ENCODE measurements around the gene ATG16L2.

ATG16L2 gene

DNA sequence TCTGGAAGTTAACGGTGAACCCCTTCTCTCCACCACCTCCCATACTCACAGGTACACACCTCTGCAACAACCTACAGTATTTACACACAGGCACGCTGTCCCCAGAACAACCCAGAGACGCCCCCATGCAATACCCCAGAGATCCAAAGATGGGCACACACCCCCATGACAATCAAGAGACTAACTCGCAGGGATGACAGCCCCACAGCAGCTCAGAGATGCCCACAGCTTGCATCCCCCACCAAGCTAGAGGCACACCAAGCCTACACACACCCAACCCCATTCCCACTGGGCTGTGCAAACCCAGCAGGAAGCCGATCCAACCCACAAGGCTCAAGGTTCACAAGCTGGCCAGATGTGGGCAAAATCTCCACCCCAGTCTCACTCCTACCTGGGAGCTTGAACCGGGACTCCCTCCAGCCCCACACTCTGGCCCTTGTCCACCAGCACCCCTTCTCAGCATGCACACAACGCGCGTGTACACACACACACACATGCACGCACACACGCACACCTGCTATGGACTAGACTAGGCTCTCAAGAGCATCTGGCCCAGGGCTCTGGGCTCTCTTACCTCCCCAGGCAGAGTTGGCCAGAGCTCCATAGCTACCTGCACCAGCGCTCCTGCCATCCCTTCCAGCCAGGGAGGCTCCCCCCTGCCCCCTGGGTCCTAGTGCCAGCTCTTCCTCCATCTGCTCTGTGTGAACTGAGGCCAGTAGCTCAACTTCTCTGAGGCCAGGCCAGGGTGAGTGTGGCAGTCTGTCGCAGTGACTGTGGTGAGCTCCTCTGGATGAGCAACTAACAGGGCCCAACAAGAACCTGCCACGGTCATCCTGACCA, 31.9 kb upstream of the ATG16L2 start:
- Histone ChIP-seq H3K9me3 (ENCODE audit: control insufficient read depth, insufficient read depth, low read length) (no peaks in the 10 kb centered on the region), H3K36me3 (ENCODE audit: control insufficient read depth, low read length) (no peaks in the 10 kb centered on the region), H3K79me2 (ENCODE audit: control insufficient read depth, low read length) (no peaks in the 10 kb centered on the region), H3K9me2 (replicated peaks; ENCODE audit: control insufficient read depth, low read length) (no peaks in the 10 kb centered on the region), H3K4me3 (ENCODE audit: low read length) (peak overlapping the region; percentile 45), H4K20me1 (ENCODE audit: control insufficient read depth, insufficient read depth, low read depth, low read length) (no peaks in the 10 kb centered on the region; the same call in 1 of the 2 replicates), H3K27ac (ENCODE audit: low read depth, low read length) (no peak overlapping the region), H3K4me1 (ENCODE audit: control insufficient read depth, low read length) (peaks cover 14% of the 10 kb centered on the region), H3K27me3 (ENCODE audit: control insufficient read depth, low read length) (peaks cover 21% of the 10 kb centered on the region), H3K4me2 (ENCODE audit: low read length) (peak overlapping the region; percentile 55), H3F3A (ENCODE audit: control insufficient read depth, insufficient read depth) (no peaks in the 10 kb centered on the region)
- no peak for TF ChIP-seq EZH2phosphoT487 (IDR thresholded peaks at IDR 0.05; ENCODE audit: borderline replicate concordance, low read length)
- TF ChIP-seq, protein P1, sequence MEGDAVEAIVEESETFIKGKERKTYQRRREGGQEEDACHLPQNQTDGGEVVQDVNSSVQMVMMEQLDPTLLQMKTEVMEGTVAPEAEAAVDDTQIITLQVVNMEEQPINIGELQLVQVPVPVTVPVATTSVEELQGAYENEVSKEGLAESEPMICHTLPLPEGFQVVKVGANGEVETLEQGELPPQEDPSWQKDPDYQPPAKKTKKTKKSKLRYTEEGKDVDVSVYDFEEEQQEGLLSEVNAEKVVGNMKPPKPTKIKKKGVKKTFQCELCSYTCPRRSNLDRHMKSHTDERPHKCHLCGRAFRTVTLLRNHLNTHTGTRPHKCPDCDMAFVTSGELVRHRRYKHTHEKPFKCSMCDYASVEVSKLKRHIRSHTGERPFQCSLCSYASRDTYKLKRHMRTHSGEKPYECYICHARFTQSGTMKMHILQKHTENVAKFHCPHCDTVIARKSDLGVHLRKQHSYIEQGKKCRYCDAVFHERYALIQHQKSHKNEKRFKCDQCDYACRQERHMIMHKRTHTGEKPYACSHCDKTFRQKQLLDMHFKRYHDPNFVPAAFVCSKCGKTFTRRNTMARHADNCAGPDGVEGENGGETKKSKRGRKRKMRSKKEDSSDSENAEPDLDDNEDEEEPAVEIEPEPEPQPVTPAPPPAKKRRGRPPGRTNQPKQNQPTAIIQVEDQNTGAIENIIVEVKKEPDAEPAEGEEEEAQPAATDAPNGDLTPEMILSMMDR (IDR thresholded peaks at IDR 0.05; ENCODE audit: low read depth, low read length, poor library complexity, severe bottlenecking), result no peak

GRCh38 chr11:72783144-72783905, 30.9 kb upstream of the ATG16L2 start:
- peaks cover 23% of the 10 kb centered on the region for H3K4me1 ChIP-seq (ENCODE audit: control insufficient read depth, low read length)
- TF ChIP-seq, protein P1 (IDR thresholded peaks at IDR 0.05; ENCODE audit: low read depth, low read length, poor library complexity, severe bottlenecking), result no peak
- no peak for TF ChIP-seq EZH2phosphoT487 (IDR thresholded peaks at IDR 0.05; ENCODE audit: borderline replicate concordance, low read length)
- no peaks in the 10 kb centered on the region for H3K36me3 ChIP-seq (ENCODE audit: control insufficient read depth, low read length)
- no peaks in the 10 kb centered on the region for H3K79me2 ChIP-seq (ENCODE audit: control insufficient read depth, low read length)
- H3K27me3 ChIP-seq (ENCODE audit: control insufficient read depth, low read length), result peaks cover 21% of the 10 kb centered on the region
- H3K4me2 ChIP-seq (ENCODE audit: low read length), result no peak overlapping the region
- no peaks in the 10 kb centered on the region for H3K9me3 ChIP-seq (ENCODE audit: control insufficient read depth, insufficient read depth, low read length)
- H3K4me3 ChIP-seq (ENCODE audit: low read length), result no peak overlapping the region
- H3K9me2 ChIP-seq (replicated peaks; ENCODE audit: control insufficient read depth, low read length), result no peaks in the 10 kb centered on the region
- H4K20me1 ChIP-seq (ENCODE audit: control insufficient read depth, insufficient read depth, low read depth, low read length), result no peaks in the 10 kb centered on the region; the same call in 1 of the 2 replicates
- H3F3A ChIP-seq (ENCODE audit: control insufficient read depth, insufficient read depth), result no peaks in the 10 kb centered on the region
- H3K27ac ChIP-seq (ENCODE audit: low read depth, low read length), result no peak overlapping the region

GRCh38 chr11:72784662-72785061, 29.5 kb upstream of the ATG16L2 start:
- TF ChIP-seq, protein P1 (IDR thresholded peaks at IDR 0.05; ENCODE audit: low read depth, low read length, poor library complexity, severe bottlenecking), result no peak
- no peak for TF ChIP-seq EZH2phosphoT487 (IDR thresholded peaks at IDR 0.05; ENCODE audit: borderline replicate concordance, low read length)
- Histone ChIP-seq H3K27me3 (ENCODE audit: control insufficient read depth, low read length) (peaks cover 19% of the 10 kb centered on the region), H3K9me3 (ENCODE audit: control insufficient read depth, insufficient read depth, low read length) (no peaks in the 10 kb centered on the region), H4K20me1 (ENCODE audit: control insufficient read depth, insufficient read depth, low read depth, low read length) (no peaks in the 10 kb centered on the region; the same call in 1 of the 2 replicates), H3F3A (ENCODE audit: control insufficient read depth, insufficient read depth) (no peaks in the 10 kb centered on the region), H3K27ac (ENCODE audit: low read depth, low read length) (no peak overlapping the region), H3K4me1 (ENCODE audit: control insufficient read depth, low read length) (peaks cover 23% of the 10 kb centered on the region), H3K79me2 (ENCODE audit: control insufficient read depth, low read length) (no peaks in the 10 kb centered on the region), H3K4me3 (ENCODE audit: low read length) (no peak overlapping the region), H3K9me2 (replicated peaks; ENCODE audit: control insufficient read depth, low read length) (no peaks in the 10 kb centered on the region), H3K36me3 (ENCODE audit: control insufficient read depth, low read length) (no peaks in the 10 kb centered on the region), H3K4me2 (ENCODE audit: low read length) (no peak overlapping the region)

Measured in DOHH2 (cell line).